GM23338 (cell line): ENCODE results near the gene POLR2L. TPM values are rescaled to one million over a fixed set of nuclear protein-coding genes. Genes with fewer than 3 reads are reported as not detected.

Experiments used
- ATAC-seq: fragments of 200-7000 bp; cut with Tn5 transposase; 3 replicates; pipeline ENCODE4 v1.9.1; 2020
- DNase-seq: peaks from one replicate; pipeline ENCODE4 v3.0.0-alpha.2; 2015; ENCODE audit warnings: low spot score
- H2AFZ ChIP-seq: fragments of 200-600 bp; sonication (generic); 2 replicates; pipeline ENCODE4 v1.8.0; 2016; ENCODE audit warnings: antibody characterized with exemption, mild to moderate bottlenecking, moderate library complexity
- H3F3A ChIP-seq: fragments of 200-600 bp; sonication (generic); replicated peaks from 2 replicates; pipeline ENCODE4 v1.8.0; 2017; ENCODE audit warnings: antibody characterized with exemption, mixed run types, low read depth
- H3K27ac ChIP-seq: fragments of 200-600 bp; sonication (generic); 2 replicates; pipeline ENCODE4 v1.6.1; 2016; ENCODE audit warnings: low read depth
- H3K27me3 ChIP-seq: fragments of 200-600 bp; sonication (generic); 2 replicates; pipeline ENCODE4 v1.8.0; 2016; ENCODE audit warnings: mild to moderate bottlenecking, mixed run types, moderate library complexity; ENCODE audit not compliant: insufficient read depth
- H3K36me3 ChIP-seq: fragments of 200-600 bp; sonication (generic); 2 replicates; pipeline ENCODE4 v1.8.0; 2016; ENCODE audit warnings: mild to moderate bottlenecking; ENCODE audit not compliant: insufficient read depth
- H3K4me1 ChIP-seq: fragments of 200-600 bp; sonication (generic); 2 replicates; pipeline ENCODE4 v1.8.0; 2016; ENCODE audit warnings: mild to moderate bottlenecking, moderate library complexity; ENCODE audit not compliant: insufficient read depth
- H3K4me2 ChIP-seq: fragments of 200-600 bp; sonication (generic); 2 replicates; pipeline ENCODE4 v1.7.1; 2017; ENCODE audit warnings: mixed run types
- H3K4me3 ChIP-seq: fragments of 200-600 bp; sonication (generic); 2 replicates; pipeline ENCODE4 v1.6.1; 2016; ENCODE audit warnings: mixed run types
- H3K79me2 ChIP-seq: fragments of 200-600 bp; sonication (generic); replicated peaks from 2 replicates; pipeline ENCODE4 v1.8.0; 2017; ENCODE audit warnings: mild to moderate bottlenecking; ENCODE audit not compliant: insufficient read depth
- H3K9me2 ChIP-seq: fragments of 200-600 bp; sonication (generic); 2 replicates; pipeline ENCODE4 v1.8.0; 2017; ENCODE audit not compliant: insufficient read depth
- H4K20me1 ChIP-seq: fragments of 200-600 bp; sonication (generic); replicated peaks from 2 replicates; pipeline ENCODE4 v1.8.0; 2017; ENCODE audit warnings: mild to moderate bottlenecking; ENCODE audit not compliant: insufficient read depth
- H3K27ac Mint-ChIP-seq: 2 replicates; pipeline ENCODE4 v1.8.0; 2020; ENCODE audit warnings: inconsistent platforms, mild to moderate bottlenecking, moderate library complexity, mixed read lengths
- H3K27me3 Mint-ChIP-seq: 3 replicates; pipeline ENCODE4 v1.8.0; 2022; ENCODE audit warnings: low read depth, mild to moderate bottlenecking, moderate library complexity, mixed read lengths, inconsistent platforms; ENCODE audit not compliant: insufficient read depth, poor library complexity
- H3K36me3 Mint-ChIP-seq: 3 replicates; pipeline ENCODE4 v1.8.0; 2021; ENCODE audit warnings: low read depth, mild to moderate bottlenecking, inconsistent platforms, moderate library complexity, mixed read lengths
- H3K4me1 Mint-ChIP-seq: 3 replicates; pipeline ENCODE4 v1.8.0; 2020; ENCODE audit warnings: mild to moderate bottlenecking, inconsistent platforms, mixed read lengths
- H3K4me3 Mint-ChIP-seq: 3 replicates; pipeline ENCODE4 v1.8.0; 2021; ENCODE audit warnings: moderate library complexity, mild to moderate bottlenecking, inconsistent platforms, mixed read lengths
- H3K9me3 Mint-ChIP-seq: 3 replicates; pipeline ENCODE4 v1.8.0; 2020; ENCODE audit warnings: moderate library complexity, mild to moderate bottlenecking, inconsistent platforms, mixed read lengths
- EZH2 ChIP-seq: fragments of 200-600 bp; sonication (generic); IDR thresholded peaks from one replicate; pipeline ENCODE4 v1.8.0; 2017; ENCODE audit warnings: antibody characterized with exemption, mild to moderate bottlenecking, low read depth; ENCODE audit not compliant: unreplicated experiment
- JUNB ChIP-seq: IDR thresholded peaks from one replicate; pipeline ENCODE4 v1.6.1; 2016; ENCODE audit warnings: antibody characterized with exemption; ENCODE audit not compliant: unreplicated experiment
- NANOG ChIP-seq: IDR thresholded peaks from 2 replicates; pipeline ENCODE4 v1.6.1; 2016; ENCODE audit warnings: antibody characterized with exemption, borderline replicate concordance
- STAT1 ChIP-seq: IDR thresholded peaks from one replicate; pipeline ENCODE4 v1.6.1; 2016; ENCODE audit warnings: antibody characterized with exemption; ENCODE audit not compliant: unreplicated experiment
- ZNF114 ChIP-seq: fragments of 250-450 bp; sonication (Bioruptor Pico); IDR thresholded peaks from 2 replicates; pipeline ENCODE4 v1.5.0; 2020; ENCODE audit warnings: mild to moderate bottlenecking, moderate library complexity
- ZNF331 ChIP-seq: fragments of 250-450 bp; sonication (Bioruptor Pico); IDR thresholded peaks from 2 replicates; pipeline ENCODE4 v1.5.0; 2020; ENCODE audit warnings: low read depth, mild to moderate bottlenecking, moderate library complexity
- polyA plus RNA-seq: library from polyadenylated mRNA; unstranded; fragments of >200 nt; fragmentation: Nextera tagmentation; extraction: Ambion mirVana; gene quantifications from 2 replicates; pipeline ENCODE4 v1.2.1, GENCODE V29; 2016
- total RNA-seq: library from RNA; depleted of rRNA; stranded (reverse); fragments of >200 nt; shearing (Covaris generic); gene quantifications from 2 replicates; pipeline ENCODE4 v1.2.3, GENCODE V29; 2014
- TF ChIP-seq, protein P1 (sequence below): fragments of 250-450 bp; sonication (Bioruptor Pico); IDR thresholded peaks from 2 replicates; pipeline ENCODE4 v1.5.0; 2020; ENCODE audit warnings: mild to moderate bottlenecking, moderate library complexity
- TF ChIP-seq, protein P2 (sequence below), 2 experiments: fragments of 200-600 bp in 1 of 2; sonication (generic) in 1 of 2; conservative IDR thresholded peaks; 2 replicates each; pipeline versions ENCODE4 v1.5.1 to v1.6.1; 2016 to 2017; ENCODE audit warnings: antibody characterized with exemption in 2 of 2, low read depth in 2 of 2, mild to moderate bottlenecking in 2 of 2, moderate library complexity in 1 of 2

The POLR2L gene
- total and polyA plus RNA-seq, 2 experiments from 2014 or later, result 32.2 to 369 TPM

DNA sequence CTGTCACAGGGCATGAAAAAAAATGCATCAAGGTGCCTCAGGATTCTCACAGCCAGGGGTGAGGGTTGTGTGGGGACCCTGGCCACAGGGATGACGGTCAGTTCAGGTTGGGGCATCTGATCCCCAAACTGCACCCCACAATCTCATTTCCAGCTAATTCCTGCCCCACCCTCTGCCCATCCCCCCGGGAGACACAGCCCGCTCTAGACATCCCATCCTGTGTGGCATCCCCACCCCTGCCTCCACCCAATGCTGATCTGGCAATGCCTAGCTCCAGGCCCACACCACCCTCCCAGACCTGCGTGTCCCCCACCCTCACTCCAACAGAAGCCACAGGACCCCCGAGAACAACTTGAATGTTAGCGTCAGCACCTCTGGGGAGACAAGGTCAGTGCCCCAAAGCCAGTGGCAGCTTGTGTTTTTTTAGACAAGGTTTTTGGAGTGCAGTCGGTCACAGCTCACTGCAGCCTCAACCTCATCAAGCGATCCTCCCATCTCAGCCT lies 25.6 kb upstream of the POLR2L start (continued):
- TF ChIP-seq, protein P1, sequence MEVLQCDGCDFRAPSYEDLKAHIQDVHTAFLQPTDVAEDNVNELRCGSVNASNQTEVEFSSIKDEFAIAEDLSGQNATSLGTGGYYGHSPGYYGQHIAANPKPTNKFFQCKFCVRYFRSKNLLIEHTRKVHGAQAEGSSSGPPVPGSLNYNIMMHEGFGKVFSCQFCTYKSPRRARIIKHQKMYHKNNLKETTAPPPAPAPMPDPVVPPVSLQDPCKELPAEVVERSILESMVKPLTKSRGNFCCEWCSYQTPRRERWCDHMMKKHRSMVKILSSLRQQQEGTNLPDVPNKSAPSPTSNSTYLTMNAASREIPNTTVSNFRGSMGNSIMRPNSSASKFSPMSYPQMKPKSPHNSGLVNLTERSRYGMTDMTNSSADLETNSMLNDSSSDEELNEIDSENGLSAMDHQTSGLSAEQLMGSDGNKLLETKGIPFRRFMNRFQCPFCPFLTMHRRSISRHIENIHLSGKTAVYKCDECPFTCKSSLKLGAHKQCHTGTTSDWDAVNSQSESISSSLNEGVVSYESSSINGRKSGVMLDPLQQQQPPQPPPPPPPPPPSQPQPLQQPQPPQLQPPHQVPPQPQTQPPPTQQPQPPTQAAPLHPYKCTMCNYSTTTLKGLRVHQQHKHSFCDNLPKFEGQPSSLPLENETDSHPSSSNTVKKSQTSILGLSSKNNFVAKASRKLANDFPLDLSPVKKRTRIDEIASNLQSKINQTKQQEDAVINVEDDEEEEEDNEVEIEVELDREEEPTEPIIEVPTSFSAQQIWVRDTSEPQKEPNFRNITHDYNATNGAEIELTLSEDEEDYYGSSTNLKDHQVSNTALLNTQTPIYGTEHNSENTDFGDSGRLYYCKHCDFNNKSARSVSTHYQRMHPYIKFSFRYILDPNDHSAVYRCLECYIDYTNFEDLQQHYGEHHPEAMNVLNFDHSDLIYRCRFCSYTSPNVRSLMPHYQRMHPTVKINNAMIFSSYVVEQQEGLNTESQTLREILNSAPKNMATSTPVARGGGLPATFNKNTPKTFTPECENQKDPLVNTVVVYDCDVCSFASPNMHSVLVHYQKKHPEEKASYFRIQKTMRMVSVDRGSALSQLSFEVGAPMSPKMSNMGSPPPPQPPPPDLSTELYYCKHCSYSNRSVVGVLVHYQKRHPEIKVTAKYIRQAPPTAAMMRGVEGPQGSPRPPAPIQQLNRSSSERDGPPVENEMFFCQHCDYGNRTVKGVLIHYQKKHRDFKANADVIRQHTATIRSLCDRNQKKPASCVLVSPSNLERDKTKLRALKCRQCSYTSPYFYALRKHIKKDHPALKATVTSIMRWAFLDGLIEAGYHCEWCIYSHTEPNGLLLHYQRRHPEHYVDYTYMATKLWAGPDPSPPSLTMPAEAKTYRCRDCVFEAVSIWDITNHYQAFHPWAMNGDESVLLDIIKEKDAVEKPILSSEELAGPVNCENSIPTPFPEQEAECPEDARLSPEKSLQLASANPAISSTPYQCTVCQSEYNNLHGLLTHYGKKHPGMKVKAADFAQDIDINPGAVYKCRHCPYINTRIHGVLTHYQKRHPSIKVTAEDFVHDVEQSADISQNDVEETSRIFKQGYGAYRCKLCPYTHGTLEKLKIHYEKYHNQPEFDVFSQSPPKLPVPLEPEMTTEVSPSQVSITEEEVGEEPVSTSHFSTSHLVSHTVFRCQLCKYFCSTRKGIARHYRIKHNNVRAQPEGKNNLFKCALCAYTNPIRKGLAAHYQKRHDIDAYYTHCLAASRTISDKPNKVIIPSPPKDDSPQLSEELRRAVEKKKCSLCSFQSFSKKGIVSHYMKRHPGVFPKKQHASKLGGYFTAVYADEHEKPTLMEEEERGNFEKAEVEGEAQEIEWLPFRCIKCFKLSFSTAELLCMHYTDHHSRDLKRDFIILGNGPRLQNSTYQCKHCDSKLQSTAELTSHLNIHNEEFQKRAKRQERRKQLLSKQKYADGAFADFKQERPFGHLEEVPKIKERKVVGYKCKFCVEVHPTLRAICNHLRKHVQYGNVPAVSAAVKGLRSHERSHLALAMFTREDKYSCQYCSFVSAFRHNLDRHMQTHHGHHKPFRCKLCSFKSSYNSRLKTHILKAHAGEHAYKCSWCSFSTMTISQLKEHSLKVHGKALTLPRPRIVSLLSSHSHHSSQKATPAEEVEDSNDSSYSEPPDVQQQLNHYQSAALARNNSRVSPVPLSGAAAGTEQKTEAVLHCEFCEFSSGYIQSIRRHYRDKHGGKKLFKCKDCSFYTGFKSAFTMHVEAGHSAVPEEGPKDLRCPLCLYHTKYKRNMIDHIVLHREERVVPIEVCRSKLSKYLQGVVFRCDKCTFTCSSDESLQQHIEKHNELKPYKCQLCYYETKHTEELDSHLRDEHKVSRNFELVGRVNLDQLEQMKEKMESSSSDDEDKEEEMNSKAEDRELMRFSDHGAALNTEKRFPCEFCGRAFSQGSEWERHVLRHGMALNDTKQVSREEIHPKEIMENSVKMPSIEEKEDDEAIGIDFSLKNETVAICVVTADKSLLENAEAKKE, result no peak

DNA sequence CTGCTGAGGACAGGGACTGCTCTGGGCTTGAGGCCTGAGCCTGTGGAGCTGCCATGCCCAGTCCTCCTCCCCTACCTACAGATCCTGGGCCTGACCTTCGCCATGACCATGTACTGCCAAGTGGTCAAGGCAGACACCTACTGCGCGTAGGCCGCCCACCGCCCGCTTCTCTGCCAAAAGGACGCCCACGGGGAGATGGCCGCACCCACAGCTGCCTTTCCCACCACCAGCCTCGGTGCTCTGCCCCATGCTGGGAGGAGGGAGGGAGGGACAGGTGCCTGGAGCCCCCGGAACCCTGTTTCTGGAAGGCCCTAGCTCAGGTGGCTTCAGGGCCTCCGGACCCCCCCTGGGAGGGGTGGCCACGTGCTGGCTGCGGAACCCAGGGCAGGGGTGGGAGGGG lies 24.2 kb upstream of the POLR2L start:
- Histone ChIP-seq H2AFZ (no peak overlapping the region), H3K9me2 (no peaks in the 10 kb centered on the region), H3K4me3 (no peak overlapping the region), H3K79me2 (no peaks in the 10 kb centered on the region), H3K36me3 (no peaks in the 10 kb centered on the region), H3K27ac (no peak overlapping the region), H3K4me1 (peaks cover 14% of the 10 kb centered on the region; the same call in 1 of the 2 replicates), H3K4me2 (no peak overlapping the region), H3K27me3 (no peaks in the 10 kb centered on the region), H4K20me1 (peaks cover 23% of the 10 kb centered on the region), H3F3A (peaks cover 24% of the 10 kb centered on the region)
- DNase-seq (no peak), ATAC-seq (no peak)
- Mint-ChIP-seq H3K4me3 (no peak overlapping the region), H3K27ac (no peak overlapping the region), H3K4me1 (peaks cover 24% of the 10 kb centered on the region), H3K27me3 (peaks cover 36% of the 10 kb centered on the region), H3K9me3 (no peaks in the 10 kb centered on the region; the same call in 2 of the 3 replicates), H3K36me3 (no peaks in the 10 kb centered on the region)
- TF ChIP-seq NANOG, result no peak
- TF ChIP-seq, protein P2, sequence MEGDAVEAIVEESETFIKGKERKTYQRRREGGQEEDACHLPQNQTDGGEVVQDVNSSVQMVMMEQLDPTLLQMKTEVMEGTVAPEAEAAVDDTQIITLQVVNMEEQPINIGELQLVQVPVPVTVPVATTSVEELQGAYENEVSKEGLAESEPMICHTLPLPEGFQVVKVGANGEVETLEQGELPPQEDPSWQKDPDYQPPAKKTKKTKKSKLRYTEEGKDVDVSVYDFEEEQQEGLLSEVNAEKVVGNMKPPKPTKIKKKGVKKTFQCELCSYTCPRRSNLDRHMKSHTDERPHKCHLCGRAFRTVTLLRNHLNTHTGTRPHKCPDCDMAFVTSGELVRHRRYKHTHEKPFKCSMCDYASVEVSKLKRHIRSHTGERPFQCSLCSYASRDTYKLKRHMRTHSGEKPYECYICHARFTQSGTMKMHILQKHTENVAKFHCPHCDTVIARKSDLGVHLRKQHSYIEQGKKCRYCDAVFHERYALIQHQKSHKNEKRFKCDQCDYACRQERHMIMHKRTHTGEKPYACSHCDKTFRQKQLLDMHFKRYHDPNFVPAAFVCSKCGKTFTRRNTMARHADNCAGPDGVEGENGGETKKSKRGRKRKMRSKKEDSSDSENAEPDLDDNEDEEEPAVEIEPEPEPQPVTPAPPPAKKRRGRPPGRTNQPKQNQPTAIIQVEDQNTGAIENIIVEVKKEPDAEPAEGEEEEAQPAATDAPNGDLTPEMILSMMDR (conservative IDR thresholded peaks at IDR 0.05; ENCODE audit: low read depth in 2 of 2), result no peak
- TF ChIP-seq STAT1, result no peak
- no peak for TF ChIP-seq ZNF114 (CRISPR knock-in tag)
- TF ChIP-seq, protein P1, result no peak
- TF ChIP-seq EZH2, result no peak
- TF ChIP-seq JUNB, result no peak
- TF ChIP-seq ZNF331 (CRISPR knock-in tag), result no peak
